Astrocyte (in vitro differentiated cells and primary cell): ENCODE results near the gene CAMK2N1. TPM values are rescaled to one million over a fixed set of nuclear protein-coding genes. Genes with fewer than 3 reads are reported as not detected.
A peak's percentile ranks its signal among the peaks of the same experiment; 100 is the strongest.

ENCODE experiments used
- DNase-seq: peaks from one replicate; pipeline ENCODE4 v3.0.0-alpha.2; 2010; ENCODE audit warnings: low read depth
- FAIRE-seq: peaks from 2 replicates; lab custom pipeline; 2011; peaks lifted over from hg19 to GRCh38; lab: Jason Lieb, UNC
- H2AFZ ChIP-seq: 2 replicates; pipeline ENCODE4 v1.6.0; 2012; ENCODE audit warnings: low read depth, low read length, inconsistent platforms
- H3K27ac ChIP-seq: 2 replicates; pipeline ENCODE4 v1.5.1; 2011; ENCODE audit warnings: low read depth, low read length, inconsistent platforms
- H3K27me3 ChIP-seq: 2 replicates; pipeline ENCODE4 v1.6.0; 2011; ENCODE audit warnings: low read length, inconsistent platforms; ENCODE audit not compliant: insufficient read depth
- H3K36me3 ChIP-seq: 2 replicates; pipeline ENCODE4 v1.5.1; 2011; ENCODE audit warnings: low read length, inconsistent platforms; ENCODE audit not compliant: insufficient read depth
- H3K4me1 ChIP-seq: 2 replicates; pipeline ENCODE4 v1.5.1; 2011; ENCODE audit warnings: low read length, inconsistent platforms; ENCODE audit not compliant: insufficient read depth
- H3K4me2 ChIP-seq: 2 replicates; pipeline ENCODE4 v1.6.0; 2012; ENCODE audit warnings: low read length, inconsistent platforms
- H3K4me3 ChIP-seq: 2 replicates; pipeline ENCODE4 v1.5.1; 2011; ENCODE audit warnings: low read depth, mild to moderate bottlenecking, low read length, inconsistent platforms; ENCODE audit not compliant: insufficient read depth
- H3K79me2 ChIP-seq: 2 replicates; pipeline ENCODE4 v1.6.0; 2012; ENCODE audit warnings: mild to moderate bottlenecking, low read length, inconsistent platforms; ENCODE audit not compliant: insufficient read depth
- H3K9ac ChIP-seq: 2 replicates; pipeline ENCODE4 v1.6.0; 2012; ENCODE audit warnings: mild to moderate bottlenecking, low read length, inconsistent platforms
- H3K9me3 ChIP-seq: 2 replicates; pipeline ENCODE4 v1.5.1; 2012; ENCODE audit warnings: low read depth, mild to moderate bottlenecking, low read length, inconsistent platforms; ENCODE audit not compliant: insufficient read depth
- H4K20me1 ChIP-seq: 2 replicates; pipeline ENCODE4 v1.6.0; 2012; ENCODE audit warnings: low read length, inconsistent platforms; ENCODE audit not compliant: insufficient read depth
- H3K27ac Mint-ChIP-seq: one replicate; pipeline ENCODE4 v1.8.0; 2021; ENCODE audit warnings: mild to moderate bottlenecking, mixed read lengths; ENCODE audit not compliant: unreplicated experiment
- H3K27me3 Mint-ChIP-seq: one replicate; pipeline ENCODE4 v1.8.0; 2021; ENCODE audit warnings: low read depth, mixed read lengths; ENCODE audit not compliant: unreplicated experiment
- H3K36me3 Mint-ChIP-seq: one replicate; pipeline ENCODE4 v1.8.0; 2021; ENCODE audit warnings: low read depth, mixed read lengths; ENCODE audit not compliant: unreplicated experiment
- H3K4me1 Mint-ChIP-seq: one replicate; pipeline ENCODE4 v1.8.0; 2021; ENCODE audit warnings: low read depth, mixed read lengths; ENCODE audit not compliant: unreplicated experiment
- H3K4me3 Mint-ChIP-seq: one replicate; pipeline ENCODE4 v1.8.0; 2021; ENCODE audit warnings: mild to moderate bottlenecking, moderate library complexity, mixed read lengths; ENCODE audit not compliant: unreplicated experiment
- H3K9me3 Mint-ChIP-seq: one replicate; pipeline ENCODE4 v1.8.0; 2021; ENCODE audit warnings: mild to moderate bottlenecking, mixed read lengths; ENCODE audit not compliant: unreplicated experiment
- EZH2 ChIP-seq: IDR thresholded peaks from 2 replicates; pipeline ENCODE4 v1.6.1; 2012; ENCODE audit warnings: mild to moderate bottlenecking, low read length, inconsistent platforms; ENCODE audit not compliant: insufficient read depth
- total RNA-seq: library from RNA; stranded (reverse); gene quantifications from 2 replicates; pipeline ENCODE4 v1.2.1, GENCODE V29; 2021
- TF ChIP-seq, protein P1 (sequence below): IDR thresholded peaks from 2 replicates; pipeline ENCODE4 v1.5.1; 2011; ENCODE audit warnings: low read depth, mild to moderate bottlenecking, inconsistent platforms, low read length, moderate library complexity; ENCODE audit not compliant: insufficient read depth

The CAMK2N1 gene
- total RNA-seq, 1 donor from 2014 or later = 18.9 TPM

DNA sequence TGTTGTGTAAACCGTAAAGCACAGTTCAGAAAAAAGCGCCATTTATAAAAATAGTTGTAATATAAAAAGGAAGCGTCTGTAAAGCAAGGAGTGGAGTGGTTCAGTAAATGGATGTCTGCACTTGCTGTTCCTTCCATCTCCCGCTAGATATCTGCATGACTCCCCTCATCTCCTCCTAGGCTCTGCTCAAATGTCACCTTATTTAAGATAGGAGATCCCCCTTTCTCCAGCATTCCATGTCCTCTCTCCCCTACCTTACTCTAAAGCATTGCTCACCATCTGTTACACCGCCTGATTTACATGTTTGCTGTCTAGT lies 21.2 kb upstream of the CAMK2N1 start:
- no peak for FAIRE-seq
- Mint-ChIP-seq H3K27ac (peak overlapping the region; percentile 91), H3K4me1 (peaks cover 2% of the 10 kb centered on the region), H3K4me3 (peak overlapping the region; percentile 93), H3K36me3 (peaks cover 2% of the 10 kb centered on the region), H3K27me3 (peaks cover 11% of the 10 kb centered on the region), H3K9me3 (no peaks in the 10 kb centered on the region)
- peak overlapping the region; percentile 89 for H3K4me3 ChIP-seq
- peak overlapping the region; percentile 98 for H2AFZ ChIP-seq
- H3K79me2 ChIP-seq = peaks cover 46% of the 10 kb centered on the region
- peak overlapping the region; percentile 82 for H3K27ac ChIP-seq
- peaks cover 18% of the 10 kb centered on the region for H4K20me1 ChIP-seq
- no peaks in the 10 kb centered on the region for H3K27me3 ChIP-seq
- DNase-seq = no peak
- peak overlapping the region; percentile 92 for H3K9ac ChIP-seq
- no peaks in the 10 kb centered on the region for H3K9me3 ChIP-seq
- peaks cover 12% of the 10 kb centered on the region for H3K4me1 ChIP-seq
- peaks cover 12% of the 10 kb centered on the region for H3K36me3 ChIP-seq
- TF ChIP-seq EZH2 = no peak
- TF ChIP-seq, protein P1, sequence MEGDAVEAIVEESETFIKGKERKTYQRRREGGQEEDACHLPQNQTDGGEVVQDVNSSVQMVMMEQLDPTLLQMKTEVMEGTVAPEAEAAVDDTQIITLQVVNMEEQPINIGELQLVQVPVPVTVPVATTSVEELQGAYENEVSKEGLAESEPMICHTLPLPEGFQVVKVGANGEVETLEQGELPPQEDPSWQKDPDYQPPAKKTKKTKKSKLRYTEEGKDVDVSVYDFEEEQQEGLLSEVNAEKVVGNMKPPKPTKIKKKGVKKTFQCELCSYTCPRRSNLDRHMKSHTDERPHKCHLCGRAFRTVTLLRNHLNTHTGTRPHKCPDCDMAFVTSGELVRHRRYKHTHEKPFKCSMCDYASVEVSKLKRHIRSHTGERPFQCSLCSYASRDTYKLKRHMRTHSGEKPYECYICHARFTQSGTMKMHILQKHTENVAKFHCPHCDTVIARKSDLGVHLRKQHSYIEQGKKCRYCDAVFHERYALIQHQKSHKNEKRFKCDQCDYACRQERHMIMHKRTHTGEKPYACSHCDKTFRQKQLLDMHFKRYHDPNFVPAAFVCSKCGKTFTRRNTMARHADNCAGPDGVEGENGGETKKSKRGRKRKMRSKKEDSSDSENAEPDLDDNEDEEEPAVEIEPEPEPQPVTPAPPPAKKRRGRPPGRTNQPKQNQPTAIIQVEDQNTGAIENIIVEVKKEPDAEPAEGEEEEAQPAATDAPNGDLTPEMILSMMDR = no peak
- H3K4me2 ChIP-seq = peak overlapping the region; percentile 99

DNA sequence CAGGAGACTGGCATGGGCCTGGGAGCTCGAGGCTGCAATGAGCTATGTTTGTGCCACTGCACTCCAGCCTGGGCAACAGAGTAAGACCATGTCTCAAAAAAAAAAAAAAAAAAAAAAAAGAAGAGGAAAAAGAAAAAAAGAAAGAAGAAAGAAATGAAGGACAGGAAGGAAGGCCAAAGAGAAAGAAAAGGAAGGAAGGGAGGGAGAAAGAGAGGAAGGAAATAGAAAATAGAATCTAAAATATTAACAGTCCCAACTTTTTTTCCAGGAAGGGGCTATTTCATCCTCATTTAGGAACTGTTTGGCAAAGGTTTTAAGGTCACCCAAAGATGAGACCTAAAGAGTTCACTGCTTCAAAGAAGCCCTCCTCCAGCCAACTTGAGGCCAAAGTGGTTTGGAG lies 19.5 kb upstream of the CAMK2N1 start:
- no peak for DNase-seq
- no peaks in the 10 kb centered on the region for H3K27me3 Mint-ChIP-seq

DNA sequence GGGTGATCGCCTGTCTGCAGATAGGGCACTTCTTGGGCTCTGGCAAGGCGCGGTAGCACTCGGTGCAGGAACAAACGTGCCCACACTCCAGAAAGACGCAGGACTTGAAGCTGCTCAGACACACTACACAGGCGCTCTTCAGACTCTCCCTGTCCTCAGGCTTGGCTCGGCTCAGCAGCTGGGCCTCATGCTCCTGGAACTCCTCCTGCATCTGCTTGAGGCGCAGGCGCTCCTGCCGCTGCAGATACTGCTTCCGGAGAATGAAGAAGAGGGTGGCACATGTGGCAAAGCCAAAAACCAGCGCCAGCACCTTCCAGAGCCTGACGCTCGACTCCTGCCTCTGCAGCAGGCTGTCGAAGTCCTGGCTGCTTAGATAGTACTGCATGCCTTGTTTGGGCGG lies 14.7 kb upstream of the CAMK2N1 start:
- H3K36me3 Mint-ChIP-seq = peaks cover 13% of the 10 kb centered on the region
- peaks cover 11% of the 10 kb centered on the region for H3K4me1 ChIP-seq
- peaks cover 5% of the 10 kb centered on the region for H3K4me1 Mint-ChIP-seq
- peaks cover 27% of the 10 kb centered on the region for H4K20me1 ChIP-seq
- peaks cover 25% of the 10 kb centered on the region for H3K79me2 ChIP-seq
- H3K4me3 ChIP-seq = no peak overlapping the region
- no peak overlapping the region for H3K9ac ChIP-seq
- no peak overlapping the region for H3K4me3 Mint-ChIP-seq
- H3K27ac Mint-ChIP-seq = no peak overlapping the region
- H3K9me3 ChIP-seq = no peaks in the 10 kb centered on the region
- TF ChIP-seq EZH2 = no peak
- TF ChIP-seq, protein P1 = no peak
- peaks cover 27% of the 10 kb centered on the region for H3K36me3 ChIP-seq
- DNase-seq (no peak), FAIRE-seq (no peak)
- H3K27ac ChIP-seq = no peak overlapping the region
- H3K4me2 ChIP-seq = no peak overlapping the region
- H2AFZ ChIP-seq = no peak overlapping the region
- H3K9me3 Mint-ChIP-seq = no peaks in the 10 kb centered on the region
- no peaks in the 10 kb centered on the region for H3K27me3 Mint-ChIP-seq
- H3K27me3 ChIP-seq = no peaks in the 10 kb centered on the region

More for the DNA sequence above, 19.5 kb upstream of the CAMK2N1 start:
- no peak overlapping the region for H3K9ac ChIP-seq
- peaks cover 12% of the 10 kb centered on the region for H3K4me1 ChIP-seq
- Mint-ChIP-seq H3K4me3 (no peak overlapping the region), H3K36me3 (peaks cover 8% of the 10 kb centered on the region), H3K4me1 (peaks cover 2% of the 10 kb centered on the region), H3K27ac (no peak overlapping the region), H3K9me3 (no peaks in the 10 kb centered on the region)
- peaks cover 46% of the 10 kb centered on the region for H3K79me2 ChIP-seq
- H4K20me1 ChIP-seq = peaks cover 22% of the 10 kb centered on the region
- no peaks in the 10 kb centered on the region for H3K27me3 ChIP-seq
- TF ChIP-seq EZH2 = no peak
- TF ChIP-seq, protein P1 = no peak
- H3K4me3 ChIP-seq = no peak overlapping the region
- H3K4me2 ChIP-seq = no peak overlapping the region
- FAIRE-seq = no peak
- H3K36me3 ChIP-seq = peaks cover 21% of the 10 kb centered on the region
- H3K27ac ChIP-seq = no peak overlapping the region
- no peak overlapping the region for H2AFZ ChIP-seq
- no peaks in the 10 kb centered on the region for H3K9me3 ChIP-seq
